ENCODE measurements around the gene FOXD4L1. TPM values are rescaled to one million over a fixed set of nuclear protein-coding genes. Genes with fewer than 3 reads are reported as not detected.
"Not testable (repeated sequence)": the region's sequence is repeated elsewhere in the genome, so short reads cannot be mapped to it uniquely, and the experiment has no call there.

FOXD4L1 gene
- total and polyA plus RNA-seq, 12 donors: 0.06 to 0.13 (median 0.11) TPM; not detected in 8

DNA sequence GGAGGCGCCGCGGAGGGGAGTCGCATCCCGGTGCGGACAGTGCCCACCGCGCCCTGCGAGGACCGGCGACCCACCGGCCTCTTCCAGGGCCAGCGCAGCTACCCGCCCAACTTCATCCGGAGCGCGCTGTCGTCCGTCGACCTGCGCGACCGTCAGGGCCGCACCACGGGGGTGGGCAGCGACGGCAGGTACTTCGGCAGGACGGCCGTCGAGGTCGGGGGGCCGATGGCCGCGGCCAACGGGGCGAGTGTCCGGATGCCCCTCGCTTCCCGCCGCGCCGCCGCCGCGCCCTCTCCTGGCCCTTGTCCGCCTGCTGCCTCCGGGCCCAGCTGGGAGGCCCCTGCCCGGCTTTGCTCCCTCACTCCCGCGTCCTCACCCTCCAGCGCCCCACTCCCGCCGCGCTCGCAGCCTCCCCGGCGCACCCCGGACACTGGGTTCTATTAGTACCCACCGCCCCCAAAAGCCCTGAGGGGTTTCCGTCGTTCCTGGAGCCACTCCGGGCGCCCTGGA lies 43.6 kb downstream of the FOXD4L1 start:
- ATAC-seq: peak; percentile 21 to 71 (median 60)

DNA sequence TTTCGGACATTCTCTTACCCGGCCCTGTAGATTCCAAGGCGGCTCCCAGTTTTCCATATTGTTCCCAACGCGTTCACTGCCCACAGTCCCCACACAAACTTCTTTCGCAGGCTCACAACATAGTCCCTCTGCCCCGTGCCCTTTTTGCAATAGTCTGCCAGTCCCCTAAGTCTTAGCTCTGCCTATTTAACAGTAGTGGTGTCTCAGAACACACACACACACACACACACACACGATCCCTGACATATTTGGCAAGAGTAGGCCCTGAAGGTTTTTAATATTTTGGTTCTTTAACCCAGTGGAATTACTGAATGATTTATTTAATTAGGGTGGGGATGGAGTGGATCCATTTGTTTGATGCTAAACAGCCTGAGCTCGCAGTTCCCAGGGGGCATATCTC lies 44.1 kb downstream of the FOXD4L1 start:
- intact Hi-C loops (cut with DNase I); H3K9me3 ChIP-seq; H3K27me3 ChIP-seq; DNase-seq; H3K36me3 ChIP-seq; H3K4me1 ChIP-seq: not testable (repeated sequence)
- H3K27ac ChIP-seq: peak overlapping the region in 2 of 10 donors; percentile 75 to 87
- peak overlapping the region in 8 of 10 donors; percentile 57 to 70 (median 66) for H3K4me3 ChIP-seq
- 12 to 24% methylated on average over 4 to 6 of the region's 9 CpGs for WGBS, 2 donors
- ATAC-seq: peak in 3 of 8 donors; percentile 18 to 23 (median 23)

More for the DNA sequence above, 43.6 kb downstream of the FOXD4L1 start:
- H3K36me3 ChIP-seq; H3K4me1 ChIP-seq; intact Hi-C loops (cut with DNase I); H3K27me3 ChIP-seq; H3K9me3 ChIP-seq: not testable (repeated sequence)
- H3K4me3 ChIP-seq: peak overlapping the region in 9 of 10 donors; percentile 30 to 70 (median 65)
- TF ChIP-seq, protein P1, sequence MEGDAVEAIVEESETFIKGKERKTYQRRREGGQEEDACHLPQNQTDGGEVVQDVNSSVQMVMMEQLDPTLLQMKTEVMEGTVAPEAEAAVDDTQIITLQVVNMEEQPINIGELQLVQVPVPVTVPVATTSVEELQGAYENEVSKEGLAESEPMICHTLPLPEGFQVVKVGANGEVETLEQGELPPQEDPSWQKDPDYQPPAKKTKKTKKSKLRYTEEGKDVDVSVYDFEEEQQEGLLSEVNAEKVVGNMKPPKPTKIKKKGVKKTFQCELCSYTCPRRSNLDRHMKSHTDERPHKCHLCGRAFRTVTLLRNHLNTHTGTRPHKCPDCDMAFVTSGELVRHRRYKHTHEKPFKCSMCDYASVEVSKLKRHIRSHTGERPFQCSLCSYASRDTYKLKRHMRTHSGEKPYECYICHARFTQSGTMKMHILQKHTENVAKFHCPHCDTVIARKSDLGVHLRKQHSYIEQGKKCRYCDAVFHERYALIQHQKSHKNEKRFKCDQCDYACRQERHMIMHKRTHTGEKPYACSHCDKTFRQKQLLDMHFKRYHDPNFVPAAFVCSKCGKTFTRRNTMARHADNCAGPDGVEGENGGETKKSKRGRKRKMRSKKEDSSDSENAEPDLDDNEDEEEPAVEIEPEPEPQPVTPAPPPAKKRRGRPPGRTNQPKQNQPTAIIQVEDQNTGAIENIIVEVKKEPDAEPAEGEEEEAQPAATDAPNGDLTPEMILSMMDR (IDR thresholded peaks at IDR 0.05): peak in 5 of 9 donors; percentile 9 to 33 (median 15)
- 1 to 2% methylated on average over 47 to 59 of the region's 64 CpGs for WGBS, 2 donors
- peak overlapping the region in 9 of 10 donors; percentile 30 to 90 (median 75) for H3K27ac ChIP-seq
- peak in 1 of 2 donors; percentile 21 for DNase-seq

Other genes starting within 250 kb of the FOXD4L1 start
- gene PAX8, start 219.7 kb upstream of the FOXD4L1 start, total RNA-seq: 1 to 10 TPM in 1 of 10 donors, under 1 TPM in 7, not detected in 2; 0.08 to 2.0 (median 0.41) TPM
- under 1 TPM in 1 of 2 donors, not detected in 1; 0.35 TPM for gene PAX8, start 219.7 kb upstream of the FOXD4L1 start, polyA plus RNA-seq
- gene ZNG1B, start 61.0 kb upstream of the FOXD4L1 start, total RNA-seq: 10 to 100 TPM; 24.1 to 41.1 (median 29.8) TPM
- gene ZNG1B, start 61.0 kb upstream of the FOXD4L1 start, polyA plus RNA-seq: 10 to 100 TPM; 19.7 to 41.5 TPM
- gene RABL2A, start 128.6 kb downstream of the FOXD4L1 start, total RNA-seq: 10 to 100 TPM in 1 of 10 donors, 1 to 10 TPM in 9; 5.2 to 10.2 (median 7.3) TPM
- 10 to 100 TPM in 1 of 2 donors, 1 to 10 TPM in 1; 3.5 to 14.9 TPM for gene RABL2A, start 128.6 kb downstream of the FOXD4L1 start, polyA plus RNA-seq

Measured in heart right ventricle (tissue), 16 donors.